ENCODE data around the gene SUGP2. TPM values are rescaled to one million over a fixed set of nuclear protein-coding genes. Genes with fewer than 3 reads are reported as not detected.

Gene SUGP2
- total and polyA plus RNA-seq, 2 of the 13 experiments (the other 11 are each of a cell fraction or from before 2014, with no cell fraction given), result 40.6 to 57.7 TPM

DNA sequence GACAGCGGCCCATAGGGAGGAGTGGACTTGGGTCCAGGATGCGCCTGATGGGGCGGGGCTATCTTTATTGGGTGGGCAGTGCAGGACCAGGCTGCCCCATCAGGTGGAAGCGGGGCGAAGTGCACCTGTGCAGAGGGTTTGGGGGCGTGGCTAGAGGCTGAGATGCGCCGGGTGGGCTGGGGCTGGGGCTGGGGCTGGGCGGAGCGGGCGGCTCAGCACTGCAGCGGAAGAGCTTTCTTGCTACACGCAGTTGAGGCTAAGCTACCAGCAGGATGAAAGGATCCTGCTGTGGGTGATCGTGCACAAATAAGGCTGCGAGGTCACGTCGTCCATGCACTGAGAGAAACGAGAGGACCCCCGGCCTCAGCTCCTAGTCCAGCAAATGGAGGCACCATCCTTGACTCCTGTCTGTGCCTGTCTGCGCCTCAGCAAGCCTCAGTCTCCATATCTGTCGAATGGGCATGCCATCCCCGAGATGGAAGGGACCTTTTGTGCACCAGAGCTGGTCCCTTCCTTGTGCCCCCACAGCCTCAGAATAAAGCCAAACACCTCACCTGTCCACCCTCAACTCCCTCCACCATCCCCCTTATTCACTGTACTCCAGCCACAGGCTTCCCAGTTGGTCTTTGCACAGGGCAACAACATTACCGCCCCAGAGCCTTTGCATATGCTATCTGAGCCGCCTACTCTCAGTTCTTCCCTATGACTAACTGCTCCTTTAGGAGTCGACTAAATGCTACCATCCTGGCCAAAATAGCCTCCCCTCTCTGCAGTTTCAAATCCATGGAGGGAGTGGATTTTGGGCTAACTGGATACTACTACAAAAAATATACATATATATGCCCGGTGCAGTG, 71.3 kb downstream of the SUGP2 start:
- H2AFZ ChIP-seq (ENCODE audit: low read length), result no peak overlapping the region
- H3K9me3 ChIP-seq (ENCODE audit: low read length), result no peaks in the 10 kb centered on the region
- no peaks in the 10 kb centered on the region for H4K20me1 ChIP-seq (ENCODE audit: insufficient read depth, low read length)
- DNase-seq (ENCODE audit: low spot score) (peak; percentile 83), FAIRE-seq (no peak), ATAC-seq (peak; percentile 91)
- no peaks in the 10 kb centered on the region; a peak in 1 of 5 replicates for H3K27me3 ChIP-seq (ENCODE audit: control insufficient read depth in 1 of 2, insufficient read depth in 2 of 2, low read length in 2 of 2)
- H3K79me2 ChIP-seq (ENCODE audit: insufficient read depth, low read length), result no peaks in the 10 kb centered on the region
- no peak overlapping the region for H3K27ac ChIP-seq (ENCODE audit: extremely low read length, insufficient read depth, low read length)
- POLR2A ChIA-PET, result no interaction called here
- 10% methylated on average over 17 of the region's 26 CpGs for WGBS (ENCODE audit: low lambda C conversion rate)
- peaks cover 47% of the 10 kb centered on the region for H3K4me1 ChIP-seq (ENCODE audit: insufficient read depth, low read length)
- intact Hi-C loops (cut with micrococcal nuclease; ENCODE audit: unreplicated experiment), result loop anchor here (2.0 kb wide), 1 partner anchor 19 kb away; no protein-coding TSS in a partner anchor
- H3K36me3 ChIP-seq (replicated peaks in 1 of 2; ENCODE audit: control insufficient read depth in 1 of 2, insufficient read depth in 2 of 2, low read length in 2 of 2), result no peaks in the 10 kb centered on the region
- no peak overlapping the region for H3K9ac ChIP-seq (ENCODE audit: insufficient read depth, low read depth, low read length)
- peak overlapping the region; percentile 61 for H3K4me2 ChIP-seq (ENCODE audit: low read depth, low read length)
- BruUV-seq (replicated peaks), result no TSS peak
- CTCF ChIA-PET (ENCODE audit: low intra/inter-chr PET ratio, low total read pairs), result no interaction called here
- in situ Hi-C loops (cut with HindIII; ENCODE audit: extremely low pct_ligation_motif_present, low pct_unique_long_range_greater_than_20kb), result no loop called here
- H3K4me3 ChIP-seq (replicated peaks in 1 of 3; ENCODE audit: insufficient read depth in 1 of 3, low read depth in 2 of 3, low read length in 3 of 3), result peak overlapping the region in 1 of 3 experiments; percentile 48; a peak in 1 of 6 replicates
- TF ChIP-seq FOXP1 (IDR thresholded peaks at IDR 0.05), result no peak
- no peak for TF ChIP-seq FOXP1 (CRISPR knock-in tag; IDR thresholded peaks at IDR 0.05)
- TF ChIP-seq STAT5B (CRISPR knock-in tag; IDR thresholded peaks at IDR 0.05), result no peak
- no peak for TF ChIP-seq ZNF136 (CRISPR knock-in tag; IDR thresholded peaks at IDR 0.05; ENCODE audit: low read depth)
- TF ChIP-seq NONO (IDR thresholded peaks at IDR 0.05), result no peak
- peak; percentile 63 for TF ChIP-seq NONO (CRISPR knock-in tag; conservative IDR thresholded peaks at IDR 0.05)
- TF ChIP-seq ZEB1 (IDR thresholded peaks at IDR 0.05; ENCODE audit: insufficient replicate concordance, low read depth), result peak; percentile 87
- TF ChIP-seq SP5 (CRISPR knock-in tag; IDR thresholded peaks at IDR 0.05; ENCODE audit: borderline replicate concordance, low read depth), result peak; percentile 57; the same call in 1 of the 2 replicates
- TF ChIP-seq HNRNPLL (IDR thresholded peaks at IDR 0.05; ENCODE audit: low read depth, low read length, poor library complexity, severe bottlenecking), result peak; percentile 57
- peak; percentile 48; the same call in 1 of the 2 replicates for TF ChIP-seq RXRB (CRISPR knock-in tag; IDR thresholded peaks at IDR 0.05; ENCODE audit: borderline replicate concordance)
- TF ChIP-seq ESRRA (CRISPR knock-in tag; IDR thresholded peaks at IDR 0.05; ENCODE audit: low read depth), result peak; percentile 70; the same call in 1 of the 2 replicates
- TF ChIP-seq, protein P1, sequence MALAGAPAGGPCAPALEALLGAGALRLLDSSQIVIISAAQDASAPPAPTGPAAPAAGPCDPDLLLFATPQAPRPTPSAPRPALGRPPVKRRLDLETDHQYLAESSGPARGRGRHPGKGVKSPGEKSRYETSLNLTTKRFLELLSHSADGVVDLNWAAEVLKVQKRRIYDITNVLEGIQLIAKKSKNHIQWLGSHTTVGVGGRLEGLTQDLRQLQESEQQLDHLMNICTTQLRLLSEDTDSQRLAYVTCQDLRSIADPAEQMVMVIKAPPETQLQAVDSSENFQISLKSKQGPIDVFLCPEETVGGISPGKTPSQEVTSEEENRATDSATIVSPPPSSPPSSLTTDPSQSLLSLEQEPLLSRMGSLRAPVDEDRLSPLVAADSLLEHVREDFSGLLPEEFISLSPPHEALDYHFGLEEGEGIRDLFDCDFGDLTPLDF (CRISPR knock-in tag; IDR thresholded peaks at IDR 0.05), result no peak
- TF ChIP-seq, protein P2, sequence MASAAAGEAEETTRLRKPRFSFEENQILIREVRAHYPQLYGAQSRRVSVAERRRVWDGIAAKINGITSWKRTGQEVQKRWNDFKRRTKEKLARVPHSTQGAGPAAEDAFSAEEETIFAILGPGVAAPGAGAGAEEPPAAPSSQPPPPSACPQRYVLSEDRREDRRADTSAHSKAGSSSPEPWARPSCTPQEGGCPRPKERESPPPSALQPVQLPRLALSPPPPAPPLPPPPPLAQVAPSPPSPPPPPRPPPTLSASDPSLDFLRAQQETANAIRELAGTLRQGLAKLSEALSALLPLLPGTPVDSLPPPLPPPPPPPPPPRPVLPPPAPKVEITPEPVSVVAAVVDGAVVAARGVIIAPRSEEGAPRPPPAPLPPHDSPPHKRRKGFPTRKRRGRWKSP (CRISPR knock-in tag; IDR thresholded peaks at IDR 0.05), result 0 out of 2 replicates have a peak, but pooled peaks have one; percentile 58
- TF ChIP-seq, protein P3, sequence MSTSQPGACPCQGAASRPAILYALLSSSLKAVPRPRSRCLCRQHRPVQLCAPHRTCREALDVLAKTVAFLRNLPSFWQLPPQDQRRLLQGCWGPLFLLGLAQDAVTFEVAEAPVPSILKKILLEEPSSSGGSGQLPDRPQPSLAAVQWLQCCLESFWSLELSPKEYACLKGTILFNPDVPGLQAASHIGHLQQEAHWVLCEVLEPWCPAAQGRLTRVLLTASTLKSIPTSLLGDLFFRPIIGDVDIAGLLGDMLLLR (CRISPR knock-in tag; IDR thresholded peaks at IDR 0.05), result 0 out of 2 replicates have a peak, but pooled peaks have one; percentile 14
- TF ChIP-seq, protein P4, sequence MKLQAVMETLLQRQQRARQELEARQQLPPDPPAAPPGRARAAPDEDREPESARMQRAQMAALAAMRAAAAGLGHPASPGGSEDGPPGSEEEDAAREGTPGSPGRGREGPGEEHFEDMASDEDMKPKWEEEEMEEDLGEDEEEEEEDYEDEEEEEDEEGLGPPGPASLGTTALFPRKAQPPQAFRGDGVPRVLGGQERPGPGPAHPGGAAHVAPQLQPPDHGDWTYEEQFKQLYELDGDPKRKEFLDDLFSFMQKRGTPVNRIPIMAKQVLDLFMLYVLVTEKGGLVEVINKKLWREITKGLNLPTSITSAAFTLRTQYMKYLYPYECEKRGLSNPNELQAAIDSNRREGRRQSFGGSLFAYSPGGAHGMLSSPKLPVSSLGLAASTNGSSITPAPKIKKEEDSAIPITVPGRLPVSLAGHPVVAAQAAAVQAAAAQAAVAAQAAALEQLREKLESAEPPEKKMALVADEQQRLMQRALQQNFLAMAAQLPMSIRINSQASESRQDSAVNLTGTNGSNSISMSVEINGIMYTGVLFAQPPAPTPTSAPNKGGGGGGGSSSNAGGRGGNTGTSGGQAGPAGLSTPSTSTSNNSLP (IDR thresholded peaks at IDR 0.05; ENCODE audit: low read depth, low read length), result 0 out of 2 replicates have a peak, but pooled peaks have one; percentile 24
- TF ChIP-seq RFXANK (CRISPR knock-in tag; IDR thresholded peaks at IDR 0.05), result no peak
- TF ChIP-seq, protein P5, sequence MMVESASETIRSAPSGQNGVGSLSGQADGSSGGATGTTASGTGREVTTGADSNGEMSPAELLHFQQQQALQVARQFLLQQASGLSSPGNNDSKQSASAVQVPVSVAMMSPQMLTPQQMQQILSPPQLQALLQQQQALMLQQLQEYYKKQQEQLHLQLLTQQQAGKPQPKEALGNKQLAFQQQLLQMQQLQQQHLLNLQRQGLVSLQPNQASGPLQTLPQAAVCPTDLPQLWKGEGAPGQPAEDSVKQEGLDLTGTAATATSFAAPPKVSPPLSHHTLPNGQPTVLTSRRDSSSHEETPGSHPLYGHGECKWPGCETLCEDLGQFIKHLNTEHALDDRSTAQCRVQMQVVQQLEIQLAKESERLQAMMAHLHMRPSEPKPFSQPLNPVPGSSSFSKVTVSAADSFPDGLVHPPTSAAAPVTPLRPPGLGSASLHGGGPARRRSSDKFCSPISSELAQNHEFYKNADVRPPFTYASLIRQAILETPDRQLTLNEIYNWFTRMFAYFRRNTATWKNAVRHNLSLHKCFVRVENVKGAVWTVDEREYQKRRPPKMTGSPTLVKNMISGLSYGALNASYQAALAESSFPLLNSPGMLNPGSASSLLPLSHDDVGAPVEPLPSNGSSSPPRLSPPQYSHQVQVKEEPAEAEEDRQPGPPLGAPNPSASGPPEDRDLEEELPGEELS (CRISPR knock-in tag; IDR thresholded peaks at IDR 0.05), result peak; percentile 47; the same call in 1 of the 2 replicates
- TF ChIP-seq CBX5 (CRISPR knock-in tag; IDR thresholded peaks at IDR 0.05; ENCODE audit: borderline replicate concordance), result no peak
